DND-41 (cell line): ENCODE results near the gene CAPN15.

Experiments used
- ATAC-seq: fragments of 200-7000 bp; cut with Tn5 transposase; 3 replicates; pipeline ENCODE4 v1.9.1; 2021; ENCODE audit warnings: low read depth; ENCODE audit not compliant: insufficient read depth
- DNase-seq: peaks from one replicate; pipeline ENCODE4 v3.0.0-alpha.2; 2020
- H2AFZ ChIP-seq: 2 replicates; pipeline ENCODE4 v1.6.0; 2012; ENCODE audit warnings: low read depth, low read length
- H3K27ac ChIP-seq: 2 replicates; pipeline ENCODE4 v1.5.1; 2012; ENCODE audit warnings: low read length, inconsistent platforms
- H3K27me3 ChIP-seq: fragments of 200-600 bp; sonication (generic); 2 replicates; pipeline ENCODE4 v1.6.0; 2012; ENCODE audit warnings: low read length, mild to moderate bottlenecking, inconsistent platforms; ENCODE audit not compliant: insufficient read depth, poor library complexity
- H3K36me3 ChIP-seq: 2 replicates; pipeline ENCODE4 v1.5.1; 2012; ENCODE audit warnings: low read length, inconsistent platforms; ENCODE audit not compliant: insufficient read depth
- H3K4me1 ChIP-seq: 2 replicates; pipeline ENCODE4 v1.5.1; 2012; ENCODE audit warnings: mild to moderate bottlenecking, low read length; ENCODE audit not compliant: insufficient read depth
- H3K4me2 ChIP-seq: 2 replicates; pipeline ENCODE4 v1.6.0; 2012; ENCODE audit warnings: mild to moderate bottlenecking, moderate library complexity, low read length, inconsistent platforms; ENCODE audit not compliant: insufficient read depth
- H3K4me3 ChIP-seq, 2 experiments: fragments of 200-600 bp in 1 of 2; shearing (Covaris generic) in 1 of 2; 2 replicates each; pipeline ENCODE4 v1.5.1; 2012 to 2016; ENCODE audit warnings: inconsistent platforms in 2 of 2, low read length in 2 of 2, mild to moderate bottlenecking in 2 of 2, low read depth in 1 of 2, moderate library complexity in 1 of 2
- H3K79me2 ChIP-seq: 2 replicates; pipeline ENCODE4 v1.6.0; 2012; ENCODE audit warnings: low read length, inconsistent platforms; ENCODE audit not compliant: insufficient read depth
- H3K9ac ChIP-seq: 2 replicates; pipeline ENCODE4 v1.6.0; 2012; ENCODE audit warnings: low read depth, mild to moderate bottlenecking, inconsistent platforms, low read length, moderate library complexity
- H3K9me3 ChIP-seq: 2 replicates; pipeline ENCODE4 v1.5.1; 2012; ENCODE audit warnings: low read length, moderate library complexity, mild to moderate bottlenecking, inconsistent platforms; ENCODE audit not compliant: insufficient read depth, severe bottlenecking
- H4K20me1 ChIP-seq: 2 replicates; pipeline ENCODE4 v1.6.0; 2012; ENCODE audit warnings: low read length; ENCODE audit not compliant: insufficient read depth
- EZH2 ChIP-seq: IDR thresholded peaks from 3 replicates; pipeline ENCODE4 v1.6.1; 2012; ENCODE audit warnings: borderline replicate concordance, low read depth, mild to moderate bottlenecking, moderate library complexity, low read length, inconsistent platforms; ENCODE audit not compliant: severe bottlenecking
- TF ChIP-seq, protein P1 (sequence below): IDR thresholded peaks from 2 replicates; pipeline ENCODE4 v1.5.1; 2012; ENCODE audit warnings: borderline replicate concordance, low read length, moderate library complexity, mild to moderate bottlenecking; ENCODE audit not compliant: poor library complexity, severe bottlenecking; ENCODE audit errors: extremely low read depth

Gene CAPN15

DNA sequence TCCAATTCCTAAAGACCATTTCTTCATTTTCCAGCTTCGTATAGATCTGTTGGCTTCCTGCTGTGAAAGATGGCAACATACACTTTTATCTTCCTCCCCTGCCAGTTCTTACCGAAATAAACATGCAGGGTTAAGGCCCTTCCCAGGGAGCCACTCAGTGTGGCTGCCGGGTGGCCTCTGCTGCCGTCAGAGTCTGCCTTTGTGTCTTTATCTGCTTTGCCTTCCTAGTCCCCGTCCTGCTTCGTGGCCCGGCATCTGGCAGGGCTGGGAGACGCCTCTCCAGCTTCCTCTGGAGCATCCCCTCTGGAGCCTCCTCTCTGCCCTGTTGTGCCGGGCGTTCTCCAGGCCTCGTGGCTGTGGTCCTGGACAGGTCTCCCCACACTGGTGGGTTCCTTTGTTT lies 30.3 kb upstream of the CAPN15 start:
- Histone ChIP-seq H4K20me1 (0 out of 2 replicates have a peak, but pooled peaks cover 15% of the 10 kb centered on the region), H3K9ac (no peak overlapping the region), H3K79me2 (no peaks in the 10 kb centered on the region), H3K4me2 (no peak overlapping the region), H3K9me3 (no peaks in the 10 kb centered on the region), H3K27ac (no peak overlapping the region), H3K36me3 (peaks cover 42% of the 10 kb centered on the region), H3K4me3 (no peak overlapping the region), H3K4me1 (no peaks in the 10 kb centered on the region), H3K27me3 (no peaks in the 10 kb centered on the region), H2AFZ (no peak overlapping the region)
- ATAC-seq (no peak), DNase-seq (no peak)
- TF ChIP-seq, protein P1, sequence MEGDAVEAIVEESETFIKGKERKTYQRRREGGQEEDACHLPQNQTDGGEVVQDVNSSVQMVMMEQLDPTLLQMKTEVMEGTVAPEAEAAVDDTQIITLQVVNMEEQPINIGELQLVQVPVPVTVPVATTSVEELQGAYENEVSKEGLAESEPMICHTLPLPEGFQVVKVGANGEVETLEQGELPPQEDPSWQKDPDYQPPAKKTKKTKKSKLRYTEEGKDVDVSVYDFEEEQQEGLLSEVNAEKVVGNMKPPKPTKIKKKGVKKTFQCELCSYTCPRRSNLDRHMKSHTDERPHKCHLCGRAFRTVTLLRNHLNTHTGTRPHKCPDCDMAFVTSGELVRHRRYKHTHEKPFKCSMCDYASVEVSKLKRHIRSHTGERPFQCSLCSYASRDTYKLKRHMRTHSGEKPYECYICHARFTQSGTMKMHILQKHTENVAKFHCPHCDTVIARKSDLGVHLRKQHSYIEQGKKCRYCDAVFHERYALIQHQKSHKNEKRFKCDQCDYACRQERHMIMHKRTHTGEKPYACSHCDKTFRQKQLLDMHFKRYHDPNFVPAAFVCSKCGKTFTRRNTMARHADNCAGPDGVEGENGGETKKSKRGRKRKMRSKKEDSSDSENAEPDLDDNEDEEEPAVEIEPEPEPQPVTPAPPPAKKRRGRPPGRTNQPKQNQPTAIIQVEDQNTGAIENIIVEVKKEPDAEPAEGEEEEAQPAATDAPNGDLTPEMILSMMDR = no peak
- no peak for TF ChIP-seq EZH2

DNA sequence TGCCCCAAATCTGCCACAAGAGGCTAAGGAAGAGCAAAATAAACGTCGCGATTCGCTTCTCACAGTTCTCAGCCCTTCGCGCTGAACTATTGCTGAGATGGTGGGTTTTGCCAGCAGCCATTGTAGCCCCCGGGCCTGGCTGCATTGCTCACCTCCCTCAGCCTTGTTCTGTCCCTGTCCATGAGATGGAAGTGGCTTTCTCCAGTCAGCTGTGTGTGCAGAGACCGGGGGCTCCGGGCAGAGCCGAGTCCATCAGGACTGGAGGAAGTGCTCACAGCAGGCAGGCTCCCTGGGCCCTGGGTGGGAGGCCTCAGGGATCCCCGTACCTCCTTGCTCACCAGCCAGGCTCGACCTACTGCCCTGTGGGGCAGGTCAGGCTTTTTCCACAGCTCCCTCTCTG lies 27.6 kb upstream of the CAPN15 start:
- H3K9ac ChIP-seq = no peak overlapping the region
- H3K79me2 ChIP-seq = no peaks in the 10 kb centered on the region
- H3K4me2 ChIP-seq = no peak overlapping the region
- H3K27ac ChIP-seq = no peak overlapping the region
- ATAC-seq (no peak), DNase-seq (no peak)
- H2AFZ ChIP-seq = no peak overlapping the region
- H4K20me1 ChIP-seq = 0 out of 2 replicates have a peak, but pooled peaks cover 9% of the 10 kb centered on the region
- H3K9me3 ChIP-seq = no peaks in the 10 kb centered on the region
- H3K4me3 ChIP-seq = no peak overlapping the region
- peaks cover 39% of the 10 kb centered on the region for H3K36me3 ChIP-seq
- no peaks in the 10 kb centered on the region for H3K27me3 ChIP-seq
- H3K4me1 ChIP-seq = no peaks in the 10 kb centered on the region
- TF ChIP-seq, protein P1 = no peak
- no peak for TF ChIP-seq EZH2

DNA sequence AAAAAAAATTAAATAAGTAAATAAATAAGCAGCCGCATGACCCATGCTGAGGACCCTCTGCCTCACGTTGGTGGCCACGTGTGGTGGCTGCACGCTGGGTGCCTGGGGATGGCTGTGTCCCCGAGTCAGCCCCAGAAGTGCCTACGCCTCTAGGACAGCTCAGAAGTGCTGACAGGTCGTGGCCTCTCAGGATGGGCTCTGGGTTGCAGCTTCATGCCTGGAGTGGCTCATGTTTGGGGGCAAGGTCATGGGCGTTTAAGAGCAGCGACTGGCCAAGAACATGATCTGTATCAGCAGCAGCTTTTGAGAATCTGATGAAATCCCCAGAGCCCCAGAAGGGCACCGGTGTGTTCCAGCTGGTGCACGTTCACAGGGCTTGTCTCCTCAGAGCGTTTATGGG lies 26.8 kb upstream of the CAPN15 start:
- 0 out of 2 replicates have a peak, but pooled peaks cover 4% of the 10 kb centered on the region for H4K20me1 ChIP-seq
- H3K4me2 ChIP-seq = no peak overlapping the region
- H3K36me3 ChIP-seq = peaks cover 41% of the 10 kb centered on the region
- no peak overlapping the region for H2AFZ ChIP-seq
- H3K9me3 ChIP-seq = no peaks in the 10 kb centered on the region
- ATAC-seq = no peak
- H3K79me2 ChIP-seq = no peaks in the 10 kb centered on the region
- no peak overlapping the region for H3K9ac ChIP-seq
- H3K27me3 ChIP-seq = no peaks in the 10 kb centered on the region
- no peak overlapping the region for H3K27ac ChIP-seq
- no peak overlapping the region for H3K4me3 ChIP-seq
- no peaks in the 10 kb centered on the region for H3K4me1 ChIP-seq
- TF ChIP-seq EZH2 = no peak
- no peak for DNase-seq

DNA sequence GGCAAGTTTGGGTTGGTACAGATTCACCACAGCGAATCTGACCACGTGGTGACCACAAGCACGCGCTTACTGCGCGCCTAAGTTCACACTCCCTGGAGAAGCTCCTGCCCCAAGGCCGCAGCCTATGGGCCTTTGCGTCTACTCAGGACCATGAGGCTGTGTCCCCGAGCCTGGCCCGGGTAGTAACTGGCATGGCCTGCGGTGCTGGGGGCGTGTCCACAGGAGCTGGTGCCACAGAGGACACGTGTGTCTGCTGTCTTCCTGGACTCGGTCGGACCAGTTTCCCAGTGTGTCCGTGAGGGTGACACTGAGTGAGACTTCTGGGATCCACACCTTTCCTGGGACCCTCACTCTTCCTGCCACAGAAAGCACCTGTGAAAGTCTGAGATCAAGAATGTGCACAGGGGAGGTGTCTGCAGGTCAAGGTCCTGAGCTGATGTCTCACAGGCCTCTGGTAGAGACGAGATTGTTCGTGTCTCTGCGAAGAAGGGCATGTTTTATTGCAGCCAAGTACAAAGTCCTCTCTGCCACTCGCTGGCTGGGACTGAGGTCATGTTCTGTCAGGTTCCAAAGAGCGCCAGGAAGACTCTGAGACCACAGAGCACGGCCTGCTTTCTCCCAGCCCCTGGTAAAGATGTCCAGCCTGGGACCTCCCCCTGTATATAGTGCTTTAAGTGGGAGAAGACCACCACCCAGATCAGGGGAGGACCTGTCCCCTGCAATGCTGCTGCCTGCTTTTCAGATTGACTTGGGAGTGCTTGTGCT lies 25.2 kb upstream of the CAPN15 start:
- Histone ChIP-seq H3K4me3 (no peak overlapping the region), H3K79me2 (no peaks in the 10 kb centered on the region), H3K4me1 (no peaks in the 10 kb centered on the region), H3K9ac (no peak overlapping the region), H2AFZ (no peak overlapping the region), H3K27ac (no peak overlapping the region), H3K9me3 (no peaks in the 10 kb centered on the region), H4K20me1 (0 out of 2 replicates have a peak, but pooled peaks cover 4% of the 10 kb centered on the region), H3K4me2 (no peak overlapping the region), H3K36me3 (peaks cover 32% of the 10 kb centered on the region), H3K27me3 (no peaks in the 10 kb centered on the region)
- DNase-seq (no peak), ATAC-seq (peak; percentile 28; the same call in 1 of the 3 replicates)
- TF ChIP-seq, protein P1 = no peak
- TF ChIP-seq EZH2 = no peak
